ENCODE measurements around the gene VAMP5. TPM values are rescaled to one million over a fixed set of nuclear protein-coding genes. Genes with fewer than 3 reads are reported as not detected.
"Not testable (repeated sequence)": the region's sequence is repeated elsewhere in the genome, so short reads cannot be mapped to it uniquely, and the experiment has no call there.

VAMP5 gene
- total RNA-seq, 4 donors from 2014 or later, result 37.6 to 56.5 (median 51.2) TPM

DNA sequence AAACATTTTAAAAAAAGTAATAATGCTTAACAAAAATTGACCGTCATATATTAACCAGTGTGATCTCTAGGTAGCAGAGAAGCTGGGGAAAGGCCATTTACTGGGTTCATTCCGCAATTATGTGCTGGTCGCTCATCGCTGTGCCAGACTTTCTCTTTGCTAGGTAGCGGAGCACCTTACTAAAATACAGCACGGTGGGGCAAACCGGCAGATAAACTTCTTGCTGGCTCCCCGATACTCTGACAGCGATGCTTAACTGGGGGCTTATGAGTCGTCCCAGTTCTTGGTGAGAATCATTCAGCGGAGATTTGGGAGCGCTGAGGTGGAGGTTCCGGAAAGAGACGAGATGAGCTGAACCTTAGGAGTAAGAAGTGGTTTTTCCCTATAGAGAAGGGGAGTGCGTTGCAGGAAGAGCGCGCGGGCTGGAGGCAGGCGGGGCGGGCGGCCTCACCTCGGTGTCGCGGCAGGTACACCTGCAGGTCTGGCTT lies 27.0 kb downstream of the VAMP5 start:
- WGBS, 2 donors (ENCODE audit: low coverage in 1 of 2), result 8 to 31% methylated on average over 3 to 13 of the region's 24 CpGs
- ATAC-seq, result no peak

DNA sequence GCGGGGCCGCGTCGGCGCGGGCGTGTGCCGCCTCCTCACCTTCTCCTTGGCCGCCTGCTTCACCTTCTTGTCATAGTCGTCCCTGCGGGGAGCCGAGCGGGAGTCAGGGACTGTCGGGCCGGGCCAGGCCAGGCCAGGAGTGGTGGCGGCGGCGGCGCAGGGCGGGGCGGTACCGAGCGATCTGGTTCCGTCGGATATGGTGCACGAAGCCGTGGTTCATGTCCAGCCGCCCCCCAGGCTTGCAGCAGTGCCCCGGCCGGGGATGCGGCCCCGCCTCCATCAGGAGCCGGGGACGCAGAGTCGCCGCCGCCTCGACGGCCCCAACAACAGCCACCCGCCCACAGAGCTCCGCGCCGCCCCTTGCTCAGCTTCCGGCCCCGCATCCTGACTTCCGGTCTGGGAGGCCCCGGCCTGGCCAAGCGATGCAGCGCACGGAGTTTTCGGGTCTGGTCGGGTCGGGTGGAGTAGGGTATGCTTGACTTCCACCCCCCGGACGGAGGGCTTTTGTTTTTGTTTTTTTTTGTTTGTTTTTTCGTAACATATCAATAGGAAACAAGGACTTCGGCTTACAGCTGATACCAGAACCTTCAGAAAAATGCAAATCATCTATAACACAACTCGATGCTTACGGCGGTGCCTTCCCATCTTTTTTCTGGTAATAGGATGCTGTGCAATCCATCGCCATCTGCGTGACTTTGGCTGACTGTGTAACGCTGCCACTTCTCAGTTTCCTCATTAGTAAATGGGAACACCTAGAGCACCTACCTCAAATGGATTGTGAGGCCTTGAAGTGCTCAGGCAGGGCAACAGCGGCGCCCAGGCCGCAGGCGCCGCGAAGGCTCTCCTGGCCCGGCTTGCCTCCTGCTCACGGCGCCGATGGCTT lies 27.7 kb downstream of the VAMP5 start, which contains the start of gene C2orf68:
TSS of gene C2orf68 (minus strand) at position 362 of the 883 bp plus-strand sequence. CDS start at position 280, 82 bp downstream.
- H3K9me3 ChIP-seq, result no peaks in the 10 kb centered on the region
- peaks cover 0 to 60% (median 8%) of the 10 kb centered on the region in 3 donors for H3K4me1 ChIP-seq
- TF ChIP-seq POLR2AphosphoS5 (IDR thresholded peaks at IDR 0.05) (peak; percentile 75), POLR2A (IDR thresholded peaks at IDR 0.05) (peak; percentile 71 to 74), EP300 (IDR thresholded peaks at IDR 0.05) (no peak)
- TF ChIP-seq, protein P1, sequence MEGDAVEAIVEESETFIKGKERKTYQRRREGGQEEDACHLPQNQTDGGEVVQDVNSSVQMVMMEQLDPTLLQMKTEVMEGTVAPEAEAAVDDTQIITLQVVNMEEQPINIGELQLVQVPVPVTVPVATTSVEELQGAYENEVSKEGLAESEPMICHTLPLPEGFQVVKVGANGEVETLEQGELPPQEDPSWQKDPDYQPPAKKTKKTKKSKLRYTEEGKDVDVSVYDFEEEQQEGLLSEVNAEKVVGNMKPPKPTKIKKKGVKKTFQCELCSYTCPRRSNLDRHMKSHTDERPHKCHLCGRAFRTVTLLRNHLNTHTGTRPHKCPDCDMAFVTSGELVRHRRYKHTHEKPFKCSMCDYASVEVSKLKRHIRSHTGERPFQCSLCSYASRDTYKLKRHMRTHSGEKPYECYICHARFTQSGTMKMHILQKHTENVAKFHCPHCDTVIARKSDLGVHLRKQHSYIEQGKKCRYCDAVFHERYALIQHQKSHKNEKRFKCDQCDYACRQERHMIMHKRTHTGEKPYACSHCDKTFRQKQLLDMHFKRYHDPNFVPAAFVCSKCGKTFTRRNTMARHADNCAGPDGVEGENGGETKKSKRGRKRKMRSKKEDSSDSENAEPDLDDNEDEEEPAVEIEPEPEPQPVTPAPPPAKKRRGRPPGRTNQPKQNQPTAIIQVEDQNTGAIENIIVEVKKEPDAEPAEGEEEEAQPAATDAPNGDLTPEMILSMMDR (IDR thresholded peaks at IDR 0.05), result peak in 1 of 4 experiments; percentile 19
- no peaks in the 10 kb centered on the region for H3K27me3 ChIP-seq
- peaks cover 0 to 25% of the 10 kb centered on the region in 2 donors for H3K36me3 ChIP-seq
- peak within 1 kb of the TSS; percentile 74 to 90 for H3K4me3 ChIP-seq
- WGBS, 2 donors (ENCODE audit: low coverage in 1 of 2), result 4% methylated on average over 35 of the region's 73 CpGs; no CpG with 5 or more reads in 1 of the 2 donors
- peak; percentile 84 for ATAC-seq
- peak within 1 kb of the TSS; percentile 48 to 88 (median 85) for H3K27ac ChIP-seq

More for the DNA sequence above, 27.0 kb downstream of the VAMP5 start:
- H3K4me1 ChIP-seq, result peaks cover 0 to 63% (median 8%) of the 10 kb centered on the region in 3 donors
- no peaks in the 10 kb centered on the region for H3K27me3 ChIP-seq
- H3K4me3 ChIP-seq, result peak overlapping the region; percentile 74 to 90
- TF ChIP-seq POLR2AphosphoS5 (IDR thresholded peaks at IDR 0.05), result no peak
- TF ChIP-seq EP300 (IDR thresholded peaks at IDR 0.05), result no peak
- TF ChIP-seq, protein P1 (IDR thresholded peaks at IDR 0.05), result no peak
- no peak for TF ChIP-seq POLR2A (IDR thresholded peaks at IDR 0.05)
- peak overlapping the region; percentile 48 to 88 (median 85) for H3K27ac ChIP-seq
- peaks cover 0 to 32% of the 10 kb centered on the region in 2 donors for H3K36me3 ChIP-seq
- H3K9me3 ChIP-seq, result no peaks in the 10 kb centered on the region

GRCh38 chr2:85613717-85614515 lies 29.7 kb downstream of the VAMP5 start:
- peaks cover 0 to 12% of the 10 kb centered on the region in 2 donors for H3K36me3 ChIP-seq
- no peak for ATAC-seq
- TF ChIP-seq EP300 (IDR thresholded peaks at IDR 0.05), result no peak
- TF ChIP-seq, protein P1 (IDR thresholded peaks at IDR 0.05), result no peak
- no peak for TF ChIP-seq POLR2A (IDR thresholded peaks at IDR 0.05)
- TF ChIP-seq POLR2AphosphoS5 (IDR thresholded peaks at IDR 0.05), result no peak
- WGBS, 2 donors (ENCODE audit: low coverage in 1 of 2), result 69 to 78% methylated on average over 5 to 10 of the region's 10 CpGs
- no peaks in the 10 kb centered on the region for H3K27me3 ChIP-seq
- H3K27ac ChIP-seq, result no peak overlapping the region
- no peaks in the 10 kb centered on the region for H3K9me3 ChIP-seq
- H3K4me1 ChIP-seq, result peaks cover 6 to 62% (median 19%) of the 10 kb centered on the region in 3 donors
- no peak overlapping the region for H3K4me3 ChIP-seq

DNA sequence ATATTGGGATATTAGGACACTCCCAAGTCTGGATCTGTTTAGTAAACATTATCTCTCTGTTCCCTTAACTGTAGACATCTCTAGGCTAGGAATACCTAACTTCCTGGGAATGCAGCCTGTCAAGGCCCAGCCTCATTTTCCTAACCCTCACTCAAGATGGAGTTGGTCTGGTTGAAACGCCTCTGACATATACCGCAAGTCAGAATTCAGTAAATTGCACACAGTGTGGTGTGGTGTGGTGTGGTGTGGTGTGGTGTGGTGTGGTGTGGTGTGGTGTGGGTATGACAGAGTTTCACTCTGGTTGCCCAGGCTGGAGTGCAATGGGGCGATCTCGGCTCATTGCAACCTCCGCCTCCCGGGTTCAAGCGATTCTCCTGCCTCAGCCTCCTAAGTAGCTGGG lies 30.5 kb downstream of the VAMP5 start:
- H3K4me3 ChIP-seq, H3K27ac ChIP-seq, ATAC-seq, H3K27me3 ChIP-seq, H3K9me3 ChIP-seq: not testable (repeated sequence)
- 73 to 95% methylated on average over 4 of the region's 7 CpGs for WGBS, 2 donors (ENCODE audit: low coverage in 1 of 2)
- peaks cover 6 to 56% (median 19%) of the 10 kb centered on the region in 3 donors for H3K4me1 ChIP-seq
- H3K36me3 ChIP-seq, result peaks cover 0 to 13% of the 10 kb centered on the region in 2 donors

- Histone ChIP-seq H3K4me3 (peak overlapping the region in 1 of 2 donors; percentile 87), H3K4me1 (peaks cover 6 to 50% (median 16%) of the 10 kb centered on the region in 3 donors), H3K27me3 (no peaks in the 10 kb centered on the region), H3K9me3 (no peaks in the 10 kb centered on the region), H3K27ac (peak overlapping the region; percentile 57 to 93 (median 88)), H3K36me3 (peaks cover 0 to 19% of the 10 kb centered on the region in 2 donors)
- 86 to 89% methylated on average over 4 to 17 of the region's 17 CpGs for WGBS, 2 donors (ENCODE audit: low coverage in 1 of 2)
- no peak for ATAC-seq
- TF ChIP-seq POLR2AphosphoS5 (IDR thresholded peaks at IDR 0.05), result no peak
- TF ChIP-seq, protein P1 (IDR thresholded peaks at IDR 0.05), result no peak
- no peak for TF ChIP-seq EP300 (IDR thresholded peaks at IDR 0.05)
- no peak for TF ChIP-seq POLR2A (IDR thresholded peaks at IDR 0.05)
Observed at GRCh38 chr2:85615413-85615728, 31.1 kb downstream of the VAMP5 start.

DNA sequence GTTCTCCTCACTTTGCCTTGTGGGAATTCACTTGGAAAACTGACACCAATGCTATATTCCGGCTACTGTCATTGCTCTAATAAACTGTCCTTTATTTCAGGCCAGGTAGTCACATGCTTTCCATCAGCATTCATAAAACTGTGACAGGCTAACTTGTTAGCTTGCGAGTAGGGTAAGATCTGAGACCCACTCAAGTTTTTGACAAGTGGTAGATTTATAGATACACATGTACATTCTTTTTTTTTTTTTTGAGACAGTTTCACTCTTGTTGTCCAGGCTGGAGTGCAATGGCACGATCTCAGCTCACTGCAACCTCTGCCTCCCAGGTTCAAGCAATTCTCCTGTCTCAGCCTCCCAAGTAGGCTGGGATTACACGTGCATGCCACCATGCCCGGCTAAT lies 33.5 kb downstream of the VAMP5 start:
- H3K27ac ChIP-seq, H3K9me3 ChIP-seq, ATAC-seq, H3K27me3 ChIP-seq: not testable (repeated sequence)
- Histone ChIP-seq H3K36me3 (peaks cover 0 to 43% of the 10 kb centered on the region in 2 donors), H3K4me3 (peak overlapping the region in 1 of 2 donors; percentile 87), H3K4me1 (peaks cover 6 to 34% (median 16%) of the 10 kb centered on the region in 3 donors)
- WGBS, 2 donors (ENCODE audit: low coverage in 1 of 2), result 70 to 80% methylated on average over 3 to 5 of the region's 5 CpGs
